TTC549 (cell line): Measurements from ENCODE around the gene JAM3.

ENCODE experiments used
- FAIRE-seq: peaks from 2 replicates; lab custom pipeline; 2012; peaks lifted over from hg19 to GRCh38; lab: Jason Lieb, UNC

Gene JAM3

DNA sequence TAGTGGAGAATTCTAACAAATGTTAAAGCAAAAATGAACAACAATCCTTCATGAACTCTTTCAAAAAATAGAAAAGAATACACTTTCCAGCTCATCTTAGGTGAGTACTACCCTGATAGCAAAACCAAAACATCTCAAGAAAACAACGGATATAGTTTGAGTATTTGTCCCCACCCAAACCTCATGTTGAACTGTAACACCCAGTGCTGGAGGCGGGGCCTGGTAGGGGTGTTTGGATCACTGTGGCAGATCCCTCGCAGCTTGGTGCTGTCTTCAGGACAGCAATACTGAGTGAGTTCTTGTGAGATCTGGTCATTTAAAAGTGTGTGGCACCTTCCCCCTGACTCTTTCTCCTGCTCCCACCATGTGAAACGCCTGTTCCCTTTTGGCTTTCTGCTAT, 127.9 kb downstream of the JAM3 start:
- no peak for FAIRE-seq

DNA sequence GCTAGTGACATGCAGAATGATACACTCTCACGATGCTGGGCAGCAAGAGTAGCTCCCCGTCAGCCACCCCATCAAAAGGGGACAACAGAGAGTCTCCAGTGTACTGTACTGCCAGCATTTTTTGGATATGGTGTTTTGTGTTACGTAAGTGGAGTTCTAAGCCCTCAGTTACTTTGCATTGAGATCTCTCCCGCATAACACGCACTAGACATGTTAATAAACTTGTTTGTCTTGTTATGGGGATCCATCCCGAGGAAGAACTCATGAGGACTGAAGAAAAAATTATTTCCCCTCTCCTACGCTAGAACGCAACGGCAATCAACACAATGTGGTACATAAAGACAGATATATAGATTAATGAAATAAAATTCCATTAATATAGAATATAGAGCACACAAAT, 130.7 kb downstream of the JAM3 start:
- no peak for FAIRE-seq

DNA sequence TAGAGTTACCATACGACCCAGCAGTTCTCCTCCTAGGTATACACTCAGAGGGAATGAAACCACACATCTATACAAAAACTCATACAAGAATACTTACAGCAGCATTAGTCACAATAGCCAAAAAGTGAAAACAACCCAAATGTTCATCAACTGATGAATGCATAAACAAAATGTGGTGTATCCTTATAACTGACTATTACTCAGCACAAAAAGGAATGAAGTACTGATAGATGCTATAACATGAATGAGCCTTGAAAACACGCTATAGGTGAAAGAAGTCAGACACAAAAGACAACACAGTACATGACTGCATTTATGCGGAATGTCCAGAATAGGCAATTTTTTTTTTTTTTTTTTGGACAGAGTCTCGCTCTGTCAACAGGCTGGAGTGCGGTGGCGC, 131.8 kb downstream of the JAM3 start:
- no peak for FAIRE-seq
